ENCODE measurements around the gene EFCAB6.

DNA sequence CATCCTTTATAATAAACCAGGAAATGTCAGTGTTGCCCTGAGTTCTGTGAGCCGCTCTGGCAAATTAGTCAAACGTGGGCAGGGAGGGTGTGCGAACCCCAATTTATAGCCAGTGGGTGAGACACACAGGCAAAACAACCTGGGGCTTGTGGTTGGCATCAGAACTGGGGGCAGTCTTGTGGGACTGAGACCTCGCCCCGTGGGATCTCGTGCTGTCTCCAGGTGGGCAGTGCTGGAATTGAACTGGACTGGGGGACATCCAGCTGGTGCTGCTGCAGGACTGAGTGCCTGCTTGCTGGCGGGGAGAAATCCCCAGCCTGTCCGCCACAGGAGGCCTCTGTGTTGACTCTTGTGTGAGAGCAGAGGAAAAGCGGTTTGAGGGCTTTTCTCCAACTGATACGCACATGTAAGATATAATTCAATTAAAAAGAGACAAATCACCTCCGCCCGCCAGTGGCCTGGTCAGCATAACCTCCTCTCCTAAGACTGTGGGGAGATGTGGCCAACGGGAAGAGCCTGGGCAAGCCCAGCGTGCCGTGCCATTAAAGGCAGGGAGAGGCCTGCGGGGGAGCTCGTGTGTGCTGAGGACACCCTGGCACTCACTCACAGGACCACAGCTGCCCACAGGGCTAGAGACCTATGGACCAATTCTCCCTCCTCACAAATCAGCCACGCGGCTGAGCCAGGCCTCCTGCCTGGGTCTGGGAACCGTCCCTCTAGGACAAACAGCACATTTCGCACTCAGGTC, 31.9 kb upstream of the EFCAB6 start:
- no peak for TF ChIP-seq ATF2 (CRISPR knock-in tag; IDR thresholded peaks at IDR 0.05; ENCODE audit: borderline replicate concordance, low read depth)
- no peak for TF ChIP-seq CTCF (IDR thresholded peaks at IDR 0.05)
- TF ChIP-seq ARID4B (CRISPR knock-in tag; IDR thresholded peaks at IDR 0.05; ENCODE audit: borderline replicate concordance): no peak
- TF ChIP-seq GABPB1 (CRISPR knock-in tag; IDR thresholded peaks at IDR 0.05): no peak
- TF ChIP-seq, protein P1, sequence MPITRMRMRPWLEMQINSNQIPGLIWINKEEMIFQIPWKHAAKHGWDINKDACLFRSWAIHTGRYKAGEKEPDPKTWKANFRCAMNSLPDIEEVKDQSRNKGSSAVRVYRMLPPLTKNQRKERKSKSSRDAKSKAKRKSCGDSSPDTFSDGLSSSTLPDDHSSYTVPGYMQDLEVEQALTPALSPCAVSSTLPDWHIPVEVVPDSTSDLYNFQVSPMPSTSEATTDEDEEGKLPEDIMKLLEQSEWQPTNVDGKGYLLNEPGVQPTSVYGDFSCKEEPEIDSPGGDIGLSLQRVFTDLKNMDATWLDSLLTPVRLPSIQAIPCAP (CRISPR knock-in tag; IDR thresholded peaks at IDR 0.05): no peak
- no peak for TF ChIP-seq CREB1 (CRISPR knock-in tag; IDR thresholded peaks at IDR 0.05)
- TF ChIP-seq ETV6 (CRISPR knock-in tag; IDR thresholded peaks at IDR 0.05): no peak
- TF ChIP-seq E2F1 (CRISPR knock-in tag; IDR thresholded peaks at IDR 0.05): no peak
- TF ChIP-seq, protein P2, sequence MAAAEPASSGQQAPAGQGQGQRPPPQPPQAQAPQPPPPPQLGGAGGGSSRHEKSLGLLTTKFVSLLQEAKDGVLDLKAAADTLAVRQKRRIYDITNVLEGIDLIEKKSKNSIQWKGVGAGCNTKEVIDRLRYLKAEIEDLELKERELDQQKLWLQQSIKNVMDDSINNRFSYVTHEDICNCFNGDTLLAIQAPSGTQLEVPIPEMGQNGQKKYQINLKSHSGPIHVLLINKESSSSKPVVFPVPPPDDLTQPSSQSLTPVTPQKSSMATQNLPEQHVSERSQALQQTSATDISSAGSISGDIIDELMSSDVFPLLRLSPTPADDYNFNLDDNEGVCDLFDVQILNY (CRISPR knock-in tag; IDR thresholded peaks at IDR 0.05): no peak
- no peak for TF ChIP-seq SMAD3 (CRISPR knock-in tag; IDR thresholded peaks at IDR 0.05; ENCODE audit: borderline replicate concordance)
